Fibroblast of villous mesenchyme (primary cell): ENCODE measurements around the gene TNFAIP8L3. TPM values are rescaled to one million over a fixed set of nuclear protein-coding genes. Genes with fewer than 3 reads are reported as not detected.

Source experiments
- DNase-seq: peaks from one replicate; pipeline ENCODE4 v3.0.0-alpha.2; 2010; ENCODE audit warnings: low read depth
- H3K4me3 ChIP-seq: 2 replicates; pipeline ENCODE4 v1.5.1; 2011; ENCODE audit warnings: low read depth, mild to moderate bottlenecking, low read length
- total RNA-seq: library from RNA; depleted of rRNA; stranded (reverse); fragments of >200 nt; gene quantifications from 2 replicates; pipeline ENCODE4 v1.2.3, GENCODE V29; 2012
- TF ChIP-seq, protein P1 (sequence below): IDR thresholded peaks from 2 replicates; pipeline ENCODE4 v1.5.1; 2012; ENCODE audit warnings: low read depth, mild to moderate bottlenecking, low read length; ENCODE audit not compliant: insufficient read depth

The TNFAIP8L3 gene
- total RNA-seq, 1 donor, result 0.43 TPM

DNA sequence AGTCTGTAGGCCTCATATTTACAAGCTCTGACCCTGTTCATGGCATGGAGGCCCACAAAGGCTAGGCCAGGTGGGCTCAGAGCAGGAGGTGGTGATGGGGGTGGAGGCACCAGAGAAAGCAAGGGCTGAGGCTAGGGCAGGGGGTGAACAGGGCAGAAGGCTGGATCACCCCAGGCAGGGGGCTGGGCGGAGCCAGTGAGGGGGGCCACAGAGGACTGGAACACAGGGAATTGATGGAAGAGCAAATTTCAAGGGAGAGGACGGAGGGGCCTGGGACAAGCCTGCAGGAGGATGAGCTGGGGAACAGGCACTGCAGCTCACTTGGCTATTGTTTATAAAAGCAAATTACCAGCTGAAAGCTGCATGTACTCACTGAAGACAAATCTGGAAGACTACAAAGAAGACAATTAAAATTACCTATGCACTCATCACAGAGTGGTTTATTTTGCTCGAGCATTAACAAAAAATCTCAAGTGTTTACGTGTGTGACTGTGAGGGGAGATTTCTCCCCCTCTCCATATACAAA, 11.0 kb downstream of the TNFAIP8L3 start:
- TF ChIP-seq, protein P1, sequence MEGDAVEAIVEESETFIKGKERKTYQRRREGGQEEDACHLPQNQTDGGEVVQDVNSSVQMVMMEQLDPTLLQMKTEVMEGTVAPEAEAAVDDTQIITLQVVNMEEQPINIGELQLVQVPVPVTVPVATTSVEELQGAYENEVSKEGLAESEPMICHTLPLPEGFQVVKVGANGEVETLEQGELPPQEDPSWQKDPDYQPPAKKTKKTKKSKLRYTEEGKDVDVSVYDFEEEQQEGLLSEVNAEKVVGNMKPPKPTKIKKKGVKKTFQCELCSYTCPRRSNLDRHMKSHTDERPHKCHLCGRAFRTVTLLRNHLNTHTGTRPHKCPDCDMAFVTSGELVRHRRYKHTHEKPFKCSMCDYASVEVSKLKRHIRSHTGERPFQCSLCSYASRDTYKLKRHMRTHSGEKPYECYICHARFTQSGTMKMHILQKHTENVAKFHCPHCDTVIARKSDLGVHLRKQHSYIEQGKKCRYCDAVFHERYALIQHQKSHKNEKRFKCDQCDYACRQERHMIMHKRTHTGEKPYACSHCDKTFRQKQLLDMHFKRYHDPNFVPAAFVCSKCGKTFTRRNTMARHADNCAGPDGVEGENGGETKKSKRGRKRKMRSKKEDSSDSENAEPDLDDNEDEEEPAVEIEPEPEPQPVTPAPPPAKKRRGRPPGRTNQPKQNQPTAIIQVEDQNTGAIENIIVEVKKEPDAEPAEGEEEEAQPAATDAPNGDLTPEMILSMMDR, result no peak
- DNase-seq, result no peak
- H3K4me3 ChIP-seq, result no peak overlapping the region

DNA sequence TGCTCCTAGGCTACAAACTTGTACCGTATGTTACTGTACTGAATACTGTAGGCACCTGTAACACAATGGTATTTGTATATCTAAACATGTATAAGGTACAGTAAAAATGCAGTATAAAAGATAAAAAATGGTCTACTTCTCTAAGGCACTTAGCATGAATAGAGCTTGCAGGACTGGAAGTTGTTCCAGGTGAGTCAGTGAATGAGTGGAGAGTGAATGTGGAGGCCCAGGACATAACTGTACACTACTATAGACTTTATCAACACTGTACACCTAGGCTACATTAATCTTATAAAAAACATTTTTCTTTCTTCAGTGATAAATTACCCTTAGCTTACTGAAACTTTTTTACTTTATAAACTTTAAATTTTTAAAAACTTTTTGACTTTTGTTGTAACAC, 12.5 kb downstream of the TNFAIP8L3 start:
- no peak overlapping the region for H3K4me3 ChIP-seq
- TF ChIP-seq, protein P1, result no peak
- no peak for DNase-seq

DNA sequence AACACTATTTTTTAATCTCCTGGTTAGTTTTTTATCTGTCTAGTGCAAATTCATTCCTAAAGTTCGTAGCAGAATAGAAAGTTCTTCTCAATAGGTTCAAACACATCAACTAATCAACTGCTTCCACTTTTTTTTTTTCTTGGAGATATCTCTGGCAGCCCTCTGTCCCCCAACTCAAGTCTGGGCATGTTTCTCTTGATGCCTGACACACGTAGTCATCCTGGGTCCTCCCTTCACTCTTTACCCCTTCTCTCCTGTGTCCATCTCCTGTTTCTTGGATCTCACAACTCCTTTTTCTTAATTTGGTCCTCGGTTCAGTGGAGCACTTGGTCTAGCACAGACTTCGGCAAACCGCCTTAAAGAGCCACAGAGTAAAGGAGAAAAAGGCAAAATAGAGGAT, 14.4 kb downstream of the TNFAIP8L3 start:
- TF ChIP-seq, protein P1, result no peak
- no peak overlapping the region for H3K4me3 ChIP-seq
- no peak for DNase-seq

DNA sequence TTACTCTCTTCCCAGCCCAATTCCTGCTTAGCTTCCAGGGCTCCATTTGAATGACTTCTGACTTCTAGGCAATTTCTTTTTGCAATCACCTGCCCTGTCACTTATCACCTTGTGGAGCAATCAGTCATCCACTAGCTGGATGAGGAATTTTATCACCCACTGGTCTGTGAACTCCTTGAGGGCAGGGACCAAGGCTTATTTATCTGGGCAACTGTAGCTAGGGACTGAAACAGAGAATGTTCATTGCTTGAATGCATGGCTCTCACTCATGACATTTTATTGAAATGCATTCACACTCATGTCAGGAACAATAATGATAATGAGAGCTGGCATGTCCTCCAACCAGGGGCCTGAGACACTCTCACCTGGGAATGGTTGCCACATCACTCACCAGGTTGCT, 15.5 kb downstream of the TNFAIP8L3 start:
- no peak for DNase-seq
- TF ChIP-seq, protein P1, result no peak
- H3K4me3 ChIP-seq, result no peak overlapping the region

DNA sequence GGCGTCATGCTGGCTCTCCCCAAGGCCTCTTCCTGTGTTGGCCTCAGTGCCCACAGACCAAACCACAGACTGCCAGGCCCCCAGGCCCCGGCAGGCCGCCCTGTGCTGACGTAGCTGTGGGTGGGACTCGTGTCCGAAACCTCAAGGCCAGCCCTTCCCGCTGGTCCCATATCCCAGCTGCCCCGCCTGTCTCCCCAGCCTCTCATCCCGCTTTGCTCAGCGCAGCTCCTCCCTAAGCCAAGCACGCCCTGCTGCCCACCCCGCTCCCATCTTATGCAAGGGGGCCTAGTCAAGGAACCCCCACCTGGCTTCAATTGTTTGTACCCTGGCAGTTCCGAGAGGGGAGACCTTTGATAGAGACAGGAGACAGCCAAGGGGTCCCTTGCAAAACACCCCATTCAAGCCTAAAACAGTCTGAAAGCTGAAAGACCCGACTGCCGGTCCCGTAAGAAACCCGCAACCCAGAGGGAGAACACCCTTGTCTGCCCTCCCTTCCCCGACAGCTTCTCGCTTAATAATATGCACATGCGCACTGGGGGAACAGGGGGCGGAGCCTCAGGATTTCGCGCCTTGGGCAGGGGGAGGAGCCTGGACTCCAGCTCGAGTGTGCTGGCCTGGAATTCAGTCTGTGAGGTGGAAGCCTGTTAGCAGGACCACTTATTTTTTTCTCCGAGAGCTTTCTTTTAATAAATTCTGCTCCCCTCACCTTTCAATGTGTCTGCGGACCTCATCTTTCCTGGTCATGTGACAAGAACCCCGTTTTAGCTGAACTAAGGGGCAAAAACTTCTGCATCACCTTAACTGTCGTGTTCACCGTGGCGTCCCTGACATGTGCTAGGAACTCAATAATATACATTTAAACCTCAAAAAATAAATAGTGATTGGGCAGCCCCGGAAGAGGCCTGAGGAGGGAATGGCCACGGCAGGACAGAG, 17.2 kb downstream of the TNFAIP8L3 start:
- TF ChIP-seq, protein P1, result no peak
- peak; percentile 81 for DNase-seq
- H3K4me3 ChIP-seq, result peak overlapping the region; percentile 50

DNA sequence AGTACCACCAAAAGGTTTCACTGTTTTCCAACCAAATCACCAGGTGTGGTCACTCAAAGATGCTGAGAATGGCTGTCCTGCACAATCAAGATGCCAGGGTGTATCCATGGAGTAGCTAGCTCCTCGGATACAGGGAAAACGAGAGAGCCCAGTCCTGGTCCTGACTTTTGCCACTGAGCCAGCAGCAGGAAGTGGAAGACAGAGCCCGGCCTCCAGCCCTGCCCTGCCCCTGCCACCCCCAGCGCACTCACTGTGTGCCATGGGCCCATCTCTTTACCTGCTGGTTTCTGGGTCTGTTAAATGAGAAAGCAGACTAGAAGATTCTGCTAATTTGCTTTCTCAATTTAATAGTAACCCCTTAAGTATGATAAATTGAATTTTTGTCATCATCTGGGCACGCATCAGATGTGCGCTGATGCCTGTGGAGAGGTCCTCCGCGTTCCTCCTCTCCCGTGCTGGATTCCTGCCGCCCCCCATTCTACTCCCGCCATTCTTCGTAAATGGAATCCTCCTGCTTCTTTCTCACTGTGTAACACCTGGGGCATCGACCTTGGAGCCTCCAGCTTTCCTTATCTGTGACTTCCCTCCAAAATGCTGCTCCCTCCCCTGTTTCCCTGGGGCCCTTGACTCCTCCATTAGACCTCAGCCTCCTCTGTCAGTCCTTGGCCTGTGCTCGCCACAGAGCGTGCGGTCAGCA, 18.0 kb downstream of the TNFAIP8L3 start:
- DNase-seq, result no peak
- H3K4me3 ChIP-seq, result no peak overlapping the region
- TF ChIP-seq, protein P1, result no peak
